Hepatocyte (in vitro differentiated cells): ENCODE results near the gene AQP12B. TPM values are rescaled to one million over a fixed set of nuclear protein-coding genes. Genes with fewer than 3 reads are reported as not detected.
"Not testable (repeated sequence)": the region's sequence is repeated elsewhere in the genome, so short reads cannot be mapped to it uniquely, and the experiment has no call there.

Experiments
- DNase-seq: peaks from one replicate; pipeline ENCODE4 v3.0.0-alpha.2; 2016; ENCODE audit warnings: low spot score
- H2AFZ ChIP-seq: fragments of 200-600 bp; sonication (generic); 2 replicates; pipeline ENCODE4 v1.6.0; 2016; ENCODE audit warnings: antibody characterized with exemption, mild to moderate bottlenecking
- H3K27ac ChIP-seq: fragments of 200-600 bp; sonication (generic); 2 replicates; pipeline ENCODE4 v1.5.1; 2016; ENCODE audit warnings: mild to moderate bottlenecking
- H3K27me3 ChIP-seq: fragments of 200-600 bp; sonication (generic); 2 replicates; pipeline ENCODE4 v1.6.1; 2016
- H3K36me3 ChIP-seq: fragments of 200-600 bp; sonication (generic); replicated peaks from 2 replicates; pipeline ENCODE4 v1.5.1; 2016; ENCODE audit warnings: low read depth; ENCODE audit not compliant: insufficient read depth
- H3K4me1 ChIP-seq: fragments of 200-600 bp; sonication (generic); 2 replicates; pipeline ENCODE4 v1.5.1; 2016; ENCODE audit warnings: mild to moderate bottlenecking, moderate library complexity; ENCODE audit not compliant: insufficient read depth
- H3K4me2 ChIP-seq: fragments of 200-600 bp; sonication (generic); 2 replicates; pipeline ENCODE4 v1.6.0; 2016
- H3K4me3 ChIP-seq: fragments of 200-600 bp; sonication (generic); 2 replicates; pipeline ENCODE4 v1.5.1; 2016; ENCODE audit warnings: mild to moderate bottlenecking
- H3K79me2 ChIP-seq: fragments of 200-600 bp; sonication (generic); 2 replicates; pipeline ENCODE4 v1.6.0; 2017; ENCODE audit warnings: mild to moderate bottlenecking
- H3K9me2 ChIP-seq: fragments of 200-600 bp; sonication (generic); replicated peaks from 2 replicates; pipeline ENCODE4 v1.6.0; 2017; ENCODE audit warnings: mild to moderate bottlenecking; ENCODE audit not compliant: insufficient read depth
- H3K9me3 ChIP-seq: fragments of 200-600 bp; sonication (generic); 2 replicates; pipeline ENCODE4 v1.5.1; 2016; ENCODE audit warnings: low read depth, mild to moderate bottlenecking
- H4K20me1 ChIP-seq: fragments of 200-600 bp; sonication (generic); 2 replicates; pipeline ENCODE4 v1.6.0; 2016; ENCODE audit warnings: mild to moderate bottlenecking; ENCODE audit not compliant: insufficient read depth, poor library complexity, severe bottlenecking
- EZH2 ChIP-seq: fragments of 200-600 bp; sonication (generic); IDR thresholded peaks from 2 replicates; pipeline ENCODE4 v1.6.1; 2016; ENCODE audit warnings: antibody characterized with exemption, mild to moderate bottlenecking, borderline replicate concordance
- EZH2phosphoT487 ChIP-seq: fragments of 200-600 bp; sonication (generic); IDR thresholded peaks from one replicate; pipeline ENCODE4 v1.6.1; 2018; ENCODE audit warnings: antibody characterized with exemption, mild to moderate bottlenecking, low read depth, moderate library complexity; ENCODE audit not compliant: unreplicated experiment, severe bottlenecking
- WGBS: methylation state at CpG from one replicate; pipeline ENCODE4 v1.1.6; 2016; ENCODE audit warnings: low lambda C conversion rate; ENCODE audit errors: missing lambda C conversion rate; 5-methylcytosine and 5-hydroxymethylcytosine counted together
- polyA plus RNA-seq: library from polyadenylated mRNA; unstranded; fragments of >200 nt; fragmentation: Nextera tagmentation; extraction: Ambion mirVana; gene quantifications from 2 replicates; pipeline ENCODE4 v1.2.1, GENCODE V29; 2016
- total RNA-seq: library from RNA; depleted of rRNA; stranded (reverse); fragments of >200 nt; gene quantifications from 2 replicates; pipeline ENCODE4 v1.2.3, GENCODE V29; 2014

AQP12B gene
- total and polyA plus RNA-seq, 2 experiments from 2014 or later, result 0.53 TPM; not detected in 1

DNA sequence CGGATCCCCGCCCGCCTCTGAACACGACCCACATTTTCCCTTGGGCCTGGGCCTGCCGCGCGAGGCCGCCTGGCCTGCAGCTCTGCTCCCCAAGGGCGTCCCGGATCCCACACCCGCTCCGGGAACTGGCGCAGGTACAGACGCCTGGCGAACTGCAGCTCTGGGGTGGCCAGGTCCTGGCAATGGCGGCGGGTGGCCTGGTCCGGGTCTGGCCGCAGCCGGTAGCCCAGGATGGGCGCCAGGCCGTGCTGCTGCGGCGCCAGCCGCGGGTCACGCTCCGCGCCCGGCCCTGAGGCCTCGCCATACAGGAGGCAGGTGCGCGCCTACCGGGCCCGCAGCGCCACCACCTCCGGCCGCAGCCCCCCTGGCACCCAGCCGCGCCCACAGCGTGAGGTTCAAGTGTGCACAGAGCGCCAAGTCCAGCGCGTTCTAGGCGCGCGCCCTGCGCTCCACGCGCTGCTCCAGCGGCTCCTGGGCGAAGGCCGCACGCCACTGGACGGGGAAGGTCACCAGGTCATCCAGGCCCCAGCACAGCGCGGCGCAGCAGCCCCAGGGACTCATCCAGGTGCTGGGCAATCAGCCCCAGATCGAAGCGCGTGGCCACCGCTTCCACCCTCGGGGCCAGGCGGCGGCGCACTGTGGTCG, 18.5 kb upstream of the AQP12B start:
- 98% methylated on average over 61 of the region's 67 CpGs for WGBS
- H3K27me3 ChIP-seq, result peaks cover 6% of the 10 kb centered on the region
- no peak overlapping the region for H3K4me2 ChIP-seq

DNA sequence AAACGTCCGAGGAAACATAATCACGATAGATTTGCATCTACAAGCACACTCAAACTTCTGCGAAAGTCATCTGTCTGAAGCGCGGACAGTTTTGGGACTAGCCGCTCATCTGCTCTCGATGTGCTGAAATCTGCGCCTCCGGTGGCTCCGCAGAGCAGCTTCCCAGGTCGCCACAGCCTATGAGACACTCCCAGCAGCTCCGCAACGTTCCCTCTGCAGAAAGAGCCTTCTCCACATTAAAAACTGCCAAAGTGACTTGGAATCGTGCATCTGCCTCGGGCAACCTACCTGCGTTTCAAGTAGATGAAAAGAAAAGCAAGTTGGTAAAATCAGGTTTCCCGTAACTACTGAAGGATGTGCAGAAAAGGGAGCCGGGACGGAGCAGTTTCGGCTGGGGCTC, 17.9 kb upstream of the AQP12B start:
- DNase-seq, H3K4me1 ChIP-seq, H3K27me3 ChIP-seq, H4K20me1 ChIP-seq, H3K27ac ChIP-seq, H3K4me3 ChIP-seq, H3K9me2 ChIP-seq, H3K79me2 ChIP-seq, H3K36me3 ChIP-seq, H3K4me2 ChIP-seq, H3K9me3 ChIP-seq, H2AFZ ChIP-seq: not testable (repeated sequence)
- 77% methylated on average over 18 of the region's 21 CpGs for WGBS

More for the DNA sequence above, 18.5 kb upstream of the AQP12B start:
- no peaks in the 10 kb centered on the region for H3K36me3 ChIP-seq
- TF ChIP-seq EZH2, result no peak
- TF ChIP-seq EZH2phosphoT487, result no peak
- H3K4me1 ChIP-seq, result no peaks in the 10 kb centered on the region
- no peaks in the 10 kb centered on the region for H4K20me1 ChIP-seq
- H3K9me2 ChIP-seq, result no peaks in the 10 kb centered on the region
- no peak for DNase-seq
- no peak overlapping the region for H2AFZ ChIP-seq
- no peak overlapping the region for H3K27ac ChIP-seq
- H3K4me3 ChIP-seq, result no peak overlapping the region
- H3K9me3 ChIP-seq, result no peaks in the 10 kb centered on the region
- H3K79me2 ChIP-seq, result no peaks in the 10 kb centered on the region

- WGBS, result 80% methylated on average over 5 of the region's 8 CpGs
- H4K20me1 ChIP-seq, H3K27me3 ChIP-seq: not testable (repeated sequence)
Measured at GRCh38 chr2:240699835-240700234, 17.1 kb upstream of the AQP12B start.

GRCh38 chr2:240698852-240699561, 16.3 kb upstream of the AQP12B start:
- not testable (repeated sequence) for DNase-seq, H3K4me1 ChIP-seq, H2AFZ ChIP-seq, H3K9me3 ChIP-seq, H3K4me2 ChIP-seq, H3K27me3 ChIP-seq, H3K79me2 ChIP-seq, H3K27ac ChIP-seq, H4K20me1 ChIP-seq, H3K9me2 ChIP-seq, H3K36me3 ChIP-seq, H3K4me3 ChIP-seq
- WGBS, result 77% methylated on average over 8 of the region's 33 CpGs

More at GRCh38 chr2:240699835-240700234, 17.1 kb upstream of the AQP12B start:
- not testable (repeated sequence) for H3K9me3 ChIP-seq, H3K79me2 ChIP-seq, H3K27ac ChIP-seq, H3K4me1 ChIP-seq, H3K4me2 ChIP-seq, H3K4me3 ChIP-seq, H3K9me2 ChIP-seq, H2AFZ ChIP-seq, DNase-seq, H3K36me3 ChIP-seq

DNA sequence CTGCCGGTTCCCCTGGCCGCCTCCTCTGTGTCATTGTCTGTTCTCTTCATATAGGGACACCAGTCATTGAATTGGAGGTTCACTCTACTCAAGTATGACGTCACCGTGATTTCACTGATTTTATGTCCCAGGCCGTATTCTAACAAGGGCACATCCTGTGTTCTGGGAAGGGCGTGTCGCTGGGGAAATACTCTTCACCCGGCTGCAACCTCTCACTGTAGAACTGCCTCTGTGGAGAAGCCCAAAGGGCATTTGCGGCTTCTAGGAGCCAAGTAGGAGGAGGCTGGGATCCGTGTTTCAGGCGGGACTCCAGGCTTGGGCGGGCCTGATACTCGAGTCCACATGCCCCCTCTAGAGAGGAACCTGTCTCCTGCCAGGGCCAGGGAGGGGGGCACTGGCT, 13.8 kb upstream of the AQP12B start:
- H3K27me3 ChIP-seq, H3K9me3 ChIP-seq, H4K20me1 ChIP-seq, H3K9me2 ChIP-seq, H3K79me2 ChIP-seq, H3K4me2 ChIP-seq, H3K36me3 ChIP-seq, H3K27ac ChIP-seq, H3K4me1 ChIP-seq, H3K4me3 ChIP-seq, DNase-seq, H2AFZ ChIP-seq: not testable (repeated sequence)
- 88% methylated on average over 5 of the region's 13 CpGs for WGBS

DNA sequence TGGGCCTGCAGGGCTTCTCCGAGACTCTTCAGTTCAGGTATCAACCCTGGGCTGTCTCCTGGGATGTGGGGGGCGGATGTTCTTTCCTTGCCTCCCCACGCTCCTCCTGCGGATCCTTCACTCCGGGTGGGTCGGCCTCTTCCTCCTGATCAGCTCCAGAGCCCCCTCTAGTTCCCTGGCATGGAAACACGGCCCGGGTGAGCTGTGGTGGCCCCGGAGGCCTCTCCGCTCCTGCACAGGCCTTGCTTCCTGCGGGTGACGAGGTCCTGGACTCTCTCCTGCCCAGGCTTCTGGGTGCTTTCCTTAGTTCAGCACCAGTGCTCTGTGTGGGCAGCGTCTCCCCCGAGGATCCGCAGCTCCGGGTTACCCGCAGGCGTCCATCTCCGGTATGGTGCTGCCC, 12.9 kb upstream of the AQP12B start:
- H4K20me1 ChIP-seq, H3K9me3 ChIP-seq, H3K27ac ChIP-seq, H3K4me3 ChIP-seq, H3K79me2 ChIP-seq, H3K36me3 ChIP-seq, H3K27me3 ChIP-seq, H2AFZ ChIP-seq, H3K9me2 ChIP-seq, DNase-seq, H3K4me2 ChIP-seq, H3K4me1 ChIP-seq: not testable (repeated sequence)
- WGBS, result no CpG with 5 or more reads among the region's 19 CpGs

- H3K9me3 ChIP-seq, H3K4me1 ChIP-seq, H3K79me2 ChIP-seq, DNase-seq, H3K36me3 ChIP-seq, H2AFZ ChIP-seq, H3K27ac ChIP-seq, H4K20me1 ChIP-seq, H3K9me2 ChIP-seq, H3K4me2 ChIP-seq, H3K27me3 ChIP-seq, H3K4me3 ChIP-seq: not testable (repeated sequence)
- no CpG with 5 or more reads among the region's 12 CpGs for WGBS
Measured at GRCh38 chr2:240694304-240694703, 11.6 kb upstream of the AQP12B start.

DNA sequence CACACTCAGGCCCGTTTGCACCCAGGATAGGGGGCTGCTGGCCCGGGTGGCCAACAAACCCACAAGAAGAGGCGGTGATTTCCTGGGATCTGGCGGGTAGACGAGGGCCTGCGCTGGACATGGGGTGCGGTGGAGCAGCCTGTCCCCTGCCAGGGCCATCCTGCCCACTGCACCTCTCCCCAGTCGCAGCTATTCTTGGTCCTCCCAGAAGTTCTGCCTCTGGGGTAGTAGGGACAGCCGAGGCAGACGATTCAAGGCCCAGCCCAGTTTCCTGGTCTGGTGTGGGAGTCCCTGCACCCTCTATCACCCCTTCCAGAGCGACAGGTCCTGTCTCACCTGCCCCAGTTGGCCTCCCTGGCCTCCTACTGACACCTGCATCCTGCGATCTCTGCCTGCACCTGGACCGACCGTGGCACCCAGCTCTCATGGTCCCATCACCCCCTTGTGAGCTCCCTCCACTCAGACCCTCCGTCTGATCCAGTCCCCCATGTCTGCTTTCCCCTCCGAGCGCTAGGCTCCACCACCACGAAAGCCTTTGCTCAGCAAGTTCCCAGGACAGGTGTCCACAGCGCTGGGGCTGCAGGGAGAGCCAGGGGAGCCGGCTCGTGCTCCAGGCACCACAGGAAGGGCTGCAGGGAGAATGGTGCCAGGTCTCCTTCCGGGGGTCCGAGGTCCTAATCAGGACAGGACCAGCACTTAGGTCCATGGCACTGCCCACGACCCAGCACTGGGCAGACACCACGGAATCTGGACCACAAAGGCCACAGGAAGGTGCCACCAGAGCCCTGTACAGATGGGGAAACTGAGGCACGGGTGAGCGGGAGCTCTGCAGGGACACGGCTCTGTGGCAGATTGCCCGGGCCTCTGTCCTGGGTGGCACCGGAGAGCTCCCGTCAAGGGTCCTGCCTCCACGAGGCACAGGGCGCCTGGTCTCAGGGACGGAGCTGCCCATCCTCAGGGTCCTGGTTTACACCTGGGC, 10.2 kb upstream of the AQP12B start:
- H3K79me2 ChIP-seq, H4K20me1 ChIP-seq, H3K27me3 ChIP-seq, H3K9me2 ChIP-seq, H3K36me3 ChIP-seq, H3K4me2 ChIP-seq, H3K4me3 ChIP-seq, H3K4me1 ChIP-seq, H3K9me3 ChIP-seq, DNase-seq, H3K27ac ChIP-seq, H2AFZ ChIP-seq: not testable (repeated sequence)
- WGBS, result 96% methylated on average over 18 of the region's 34 CpGs
